ENCODE data around the gene PASD1. TPM values are rescaled to one million over a fixed set of nuclear protein-coding genes. Genes with fewer than 3 reads are reported as not detected.

PASD1 gene
- total RNA-seq, 4 donors from 2014 or later = not detected

DNA sequence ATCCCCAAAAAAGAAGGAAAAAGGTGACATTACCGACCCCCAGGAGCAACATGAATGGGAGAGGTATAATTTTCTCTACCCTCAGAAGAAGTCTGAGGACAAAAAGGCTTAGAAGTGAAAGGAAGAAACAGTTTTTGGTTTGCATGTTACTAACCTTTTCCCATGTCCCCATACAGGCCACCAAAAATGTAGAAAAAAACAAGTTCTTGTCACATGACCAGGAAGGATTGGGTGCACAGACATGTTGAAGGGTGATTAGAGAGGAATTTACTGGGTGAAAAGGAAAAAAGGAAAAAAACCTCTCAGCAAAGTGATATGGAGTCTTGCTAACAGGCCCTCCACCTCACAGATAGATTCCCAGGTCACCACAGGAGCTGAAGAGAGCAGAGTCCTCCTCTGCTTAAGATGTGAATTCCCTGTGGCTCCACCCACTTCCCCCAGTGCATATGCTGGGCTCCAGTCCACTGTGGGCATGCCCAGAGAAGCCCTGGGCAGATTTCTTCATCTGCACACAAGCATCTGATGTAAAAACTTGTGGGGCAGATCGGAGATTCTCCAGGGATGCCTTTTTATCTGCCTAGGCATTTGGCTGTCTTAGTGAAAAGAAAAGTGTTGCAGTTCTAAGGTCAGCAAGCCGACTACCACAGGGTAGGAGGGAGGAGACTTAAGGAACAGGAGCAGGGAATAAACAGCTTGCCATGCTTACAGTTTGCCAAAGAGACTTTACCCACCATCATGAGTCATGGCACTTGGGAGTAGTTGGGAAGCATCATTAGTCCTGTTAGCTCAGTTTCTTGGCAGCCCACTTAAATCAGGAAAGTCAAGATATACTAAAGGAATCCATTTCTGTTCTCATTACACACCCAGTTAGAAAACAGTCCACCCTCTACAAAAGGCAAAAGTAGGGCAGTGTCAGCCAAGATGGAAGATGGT, 25.0 kb upstream of the PASD1 start:
- TF ChIP-seq, protein P1, sequence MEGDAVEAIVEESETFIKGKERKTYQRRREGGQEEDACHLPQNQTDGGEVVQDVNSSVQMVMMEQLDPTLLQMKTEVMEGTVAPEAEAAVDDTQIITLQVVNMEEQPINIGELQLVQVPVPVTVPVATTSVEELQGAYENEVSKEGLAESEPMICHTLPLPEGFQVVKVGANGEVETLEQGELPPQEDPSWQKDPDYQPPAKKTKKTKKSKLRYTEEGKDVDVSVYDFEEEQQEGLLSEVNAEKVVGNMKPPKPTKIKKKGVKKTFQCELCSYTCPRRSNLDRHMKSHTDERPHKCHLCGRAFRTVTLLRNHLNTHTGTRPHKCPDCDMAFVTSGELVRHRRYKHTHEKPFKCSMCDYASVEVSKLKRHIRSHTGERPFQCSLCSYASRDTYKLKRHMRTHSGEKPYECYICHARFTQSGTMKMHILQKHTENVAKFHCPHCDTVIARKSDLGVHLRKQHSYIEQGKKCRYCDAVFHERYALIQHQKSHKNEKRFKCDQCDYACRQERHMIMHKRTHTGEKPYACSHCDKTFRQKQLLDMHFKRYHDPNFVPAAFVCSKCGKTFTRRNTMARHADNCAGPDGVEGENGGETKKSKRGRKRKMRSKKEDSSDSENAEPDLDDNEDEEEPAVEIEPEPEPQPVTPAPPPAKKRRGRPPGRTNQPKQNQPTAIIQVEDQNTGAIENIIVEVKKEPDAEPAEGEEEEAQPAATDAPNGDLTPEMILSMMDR (IDR thresholded peaks at IDR 0.05; ENCODE audit: low read depth) = no peak

DNA sequence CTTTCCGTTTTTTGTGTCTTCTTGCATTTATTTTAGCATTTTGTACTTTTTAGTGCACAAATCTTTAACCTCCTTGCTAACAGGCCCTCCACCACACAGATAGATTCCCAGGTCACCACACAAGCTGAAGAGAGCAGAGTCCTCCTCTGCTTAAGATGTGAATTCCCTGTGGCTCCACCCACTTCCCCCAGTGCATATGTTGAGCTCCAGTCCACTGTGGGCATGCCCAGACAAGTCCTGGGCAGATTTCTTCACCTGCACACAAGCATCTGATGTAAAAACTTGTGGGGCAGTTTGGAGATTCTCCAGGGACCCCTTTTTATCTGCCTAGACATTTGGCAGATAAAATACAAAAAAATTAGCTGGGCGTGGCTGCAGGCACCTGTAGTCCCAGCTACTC, 19.8 kb upstream of the PASD1 start:
- TF ChIP-seq, protein P1 (IDR thresholded peaks at IDR 0.05; ENCODE audit: low read depth) = no peak

DNA sequence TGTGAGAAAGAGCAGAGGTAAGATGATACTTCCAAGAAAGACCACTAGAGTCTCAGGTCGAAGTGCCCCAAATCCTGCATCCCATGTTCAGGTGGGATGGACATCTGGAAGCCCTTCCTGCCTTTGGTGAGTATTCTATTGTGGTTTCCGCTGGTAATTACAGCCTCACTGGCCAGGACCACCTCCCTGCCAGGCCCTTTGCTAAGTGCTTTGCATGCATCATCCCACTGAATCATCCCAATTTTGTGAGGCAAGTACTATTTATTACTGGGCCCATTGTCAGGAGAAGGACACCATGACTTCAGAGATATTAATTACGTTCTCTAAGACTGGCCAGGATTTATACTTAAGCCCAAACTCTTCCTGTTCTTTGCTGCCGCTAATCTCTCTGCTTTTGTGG, 10.7 kb upstream of the PASD1 start:
- TF ChIP-seq, protein P1 (IDR thresholded peaks at IDR 0.05; ENCODE audit: low read depth) = no peak

- TF ChIP-seq, protein P1 (IDR thresholded peaks at IDR 0.05; ENCODE audit: low read depth) = no peak
Measured at GRCh38 chrX:151564035-151564434, 560 bp downstream of the PASD1 start.

- TF ChIP-seq, protein P1 (IDR thresholded peaks at IDR 0.05; ENCODE audit: low read depth) = no peak
Measured at GRCh38 chrX:151570561-151570960, 7.1 kb downstream of the PASD1 start.

DNA sequence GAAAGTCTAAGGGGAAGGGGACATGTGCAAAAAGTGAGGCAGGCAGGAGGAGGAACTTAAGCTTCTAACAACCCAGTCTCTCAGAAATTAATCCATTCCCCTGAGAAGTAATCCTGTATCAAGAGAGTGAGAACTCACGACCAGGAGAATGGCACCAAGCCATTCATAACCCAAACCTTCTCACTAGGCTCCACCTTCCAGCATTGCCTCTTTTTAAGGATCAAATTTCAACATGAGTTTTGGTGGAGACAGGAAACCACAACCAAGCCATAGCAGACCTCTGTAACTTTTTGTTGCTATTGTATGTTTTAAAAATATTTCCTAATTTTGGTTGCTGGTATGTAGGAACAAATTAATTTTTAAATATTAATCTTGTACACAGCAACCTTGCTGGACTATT, 32.8 kb downstream of the PASD1 start:
- TF ChIP-seq, protein P1 (IDR thresholded peaks at IDR 0.05; ENCODE audit: low read depth) = no peak

DNA sequence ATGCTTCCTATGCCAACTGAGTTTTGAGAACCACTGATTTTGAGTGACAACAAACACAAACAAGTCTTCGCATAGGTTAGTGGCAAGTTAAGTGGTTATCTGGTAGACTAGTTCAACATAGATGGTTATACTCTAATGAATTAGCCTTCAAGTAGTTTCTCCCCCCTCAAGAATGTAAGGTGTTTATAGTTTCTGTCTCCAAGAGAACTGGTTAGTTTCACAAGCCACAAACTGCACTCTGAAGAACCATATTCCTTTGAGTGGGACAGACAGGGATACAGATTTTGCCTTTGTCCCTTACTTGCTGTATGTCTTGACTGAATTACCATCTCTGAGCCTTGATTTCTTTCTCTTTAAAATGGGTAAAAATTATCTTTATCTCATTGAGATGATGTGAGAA, 41.5 kb downstream of the PASD1 start:
- TF ChIP-seq, protein P1 (IDR thresholded peaks at IDR 0.05; ENCODE audit: low read depth) = no peak
